Uterus (tissue), 4 donors: ENCODE results near the gene CAPN9. TPM values are rescaled to one million over a fixed set of nuclear protein-coding genes. Genes with fewer than 3 reads are reported as not detected.

ENCODE experiments used
- DNase-seq, 2 donors: peaks; one replicate each; pipeline ENCODE4 v3.0.0-alpha.2; 2019 to 2020
- H3K27ac ChIP-seq, 2 donors: fragments of 200-600 bp; sonication (generic); 1 replicate in 1 of 2; 2 replicates in 1 of 2; pipeline ENCODE4 v1.5.1; 2016 to 2018
- H3K27me3 ChIP-seq, 2 donors: fragments of 200-600 bp; sonication (generic); one replicate each; pipeline ENCODE4 v1.5.1; 2018 to 2019; ENCODE audit warnings: control low read depth in 1 of 2
- H3K36me3 ChIP-seq, 2 donors: fragments of 200-600 bp; sonication (generic); one replicate each; pipeline ENCODE4 v1.5.1; 2019; ENCODE audit warnings: control low read depth in 1 of 2
- H3K4me1 ChIP-seq, 2 donors: fragments of 200-600 bp; sonication (generic); one replicate each; pipeline ENCODE4 v1.5.1; 2018 to 2019; ENCODE audit warnings: control low read depth in 1 of 2
- H3K4me3 ChIP-seq, 2 donors: fragments of 200-600 bp; sonication (generic); 1 replicate in 1 of 2; 2 replicates in 1 of 2; pipeline ENCODE4 v1.5.1; 2018 to 2019; ENCODE audit warnings: mild to moderate bottlenecking in 1 of 2
- H3K9me3 ChIP-seq, 2 donors: fragments of 200-600 bp; sonication (generic); one replicate each; pipeline ENCODE4 v1.5.1; 2019; ENCODE audit warnings: control low read depth in 1 of 2
- CTCF ChIP-seq, 4 experiments: fragments of 200-600 bp in 2 of 4; fragments of 450-650 bp in 2 of 4; sonication (generic) in 2 of 4; IDR thresholded peaks; one replicate each; pipeline ENCODE4 v1.5.1; 2016 to 2019; ENCODE audit warnings: antibody characterized with exemption in 4 of 4, mild to moderate bottlenecking in 2 of 4, moderate library complexity in 1 of 4
- POLR2A ChIP-seq, 2 donors: fragments of 450-650 bp; IDR thresholded peaks; one replicate each; pipeline ENCODE4 v1.6.1; 2016; ENCODE audit warnings: antibody characterized with exemption in 2 of 2, mild to moderate bottlenecking in 1 of 2, moderate library complexity in 1 of 2
- intact Hi-C: fragments of 100-400 bp; cut with DNase I; formaldehyde crosslinking; loops from one replicate; pipeline ENCODE4 v1.15.1; 2023; ENCODE audit warnings: low total_unique reads
- total RNA-seq, 4 donors: library from RNA; depleted of rRNA in 3 of 4; stranded (reverse); fragments of >200 nt in 3 of 4; gene quantifications; one replicate each; pipeline versions ENCODE4 v1.1.0 to v1.2.4, GENCODE V29; 2014 to 2023
- donor health status: DM: yes; HTN: yes; CAD: no.

CAPN9 gene
- total RNA-seq, 4 donors from 2014 or later: 0.41 TPM; not detected in 3

- H3K9me3 ChIP-seq: no peaks in the 10 kb centered on the region
- no peaks in the 10 kb centered on the region for H3K27me3 ChIP-seq
- intact Hi-C loops: no loop called here
- no peak for TF ChIP-seq CTCF (IDR thresholded peaks at IDR 0.05)
- TF ChIP-seq POLR2A (IDR thresholded peaks at IDR 0.05): no peak
- no peak for DNase-seq
- no peaks in the 10 kb centered on the region for H3K36me3 ChIP-seq
- peaks cover 0 to 15% of the 10 kb centered on the region in 2 donors for H3K4me1 ChIP-seq
- H3K4me3 ChIP-seq: no peak overlapping the region
- no peak overlapping the region for H3K27ac ChIP-seq
Observed at GRCh38 chr1:230826166-230826875, 79.1 kb downstream of the CAPN9 start.

GRCh38 chr1:230827081-230827681, 80.0 kb downstream of the CAPN9 start:
- H3K27me3 ChIP-seq: no peaks in the 10 kb centered on the region
- TF ChIP-seq CTCF (IDR thresholded peaks at IDR 0.05): no peak
- no peak for TF ChIP-seq POLR2A (IDR thresholded peaks at IDR 0.05)
- H3K36me3 ChIP-seq: no peaks in the 10 kb centered on the region
- H3K4me1 ChIP-seq: peaks cover 0 to 17% of the 10 kb centered on the region in 2 donors
- intact Hi-C loops: no loop called here
- no peak overlapping the region for H3K4me3 ChIP-seq
- peak in 1 of 2 donors; percentile 56 for DNase-seq
- no peak overlapping the region for H3K27ac ChIP-seq
- no peaks in the 10 kb centered on the region for H3K9me3 ChIP-seq

- H3K4me1 ChIP-seq: peaks cover 0 to 17% of the 10 kb centered on the region in 2 donors
- H3K27me3 ChIP-seq: no peaks in the 10 kb centered on the region
- TF ChIP-seq CTCF (IDR thresholded peaks at IDR 0.05): no peak
- no peak for TF ChIP-seq POLR2A (IDR thresholded peaks at IDR 0.05)
- H3K4me3 ChIP-seq: no peak overlapping the region
- H3K9me3 ChIP-seq: no peaks in the 10 kb centered on the region
- peak overlapping the region in 1 of 2 donors; percentile 11 for H3K27ac ChIP-seq
- intact Hi-C loops: no loop called here
- H3K36me3 ChIP-seq: no peaks in the 10 kb centered on the region
- no peak for DNase-seq
Observed at GRCh38 chr1:230827801-230828200, 80.6 kb downstream of the CAPN9 start.

GRCh38 chr1:230828421-230828820, 81.2 kb downstream of the CAPN9 start:
- Histone ChIP-seq H3K27ac (no peak overlapping the region), H3K36me3 (no peaks in the 10 kb centered on the region), H3K4me1 (peaks cover 0 to 17% of the 10 kb centered on the region in 2 donors), H3K9me3 (no peaks in the 10 kb centered on the region), H3K4me3 (no peak overlapping the region), H3K27me3 (no peaks in the 10 kb centered on the region)
- intact Hi-C loops: no loop called here
- no peak for DNase-seq
- no peak for TF ChIP-seq POLR2A (IDR thresholded peaks at IDR 0.05)
- TF ChIP-seq CTCF (IDR thresholded peaks at IDR 0.05): no peak

GRCh38 chr1:230831771-230832170, 84.6 kb downstream of the CAPN9 start:
- Histone ChIP-seq H3K4me1 (peaks cover 0 to 5% of the 10 kb centered on the region in 2 donors), H3K27ac (peak overlapping the region in 1 of 2 donors; percentile 2), H3K36me3 (no peaks in the 10 kb centered on the region), H3K27me3 (no peaks in the 10 kb centered on the region), H3K4me3 (no peak overlapping the region), H3K9me3 (no peaks in the 10 kb centered on the region)
- TF ChIP-seq CTCF (IDR thresholded peaks at IDR 0.05) (no peak), POLR2A (IDR thresholded peaks at IDR 0.05) (no peak)
- intact Hi-C loops: no loop called here
- DNase-seq: no peak
